Heart left ventricle (tissue), 16 donors: ENCODE measurements around the gene IQCN. TPM values are rescaled to one million over a fixed set of nuclear protein-coding genes. Genes with fewer than 3 reads are reported as not detected.

Source experiments
- ATAC-seq, 4 donors: fragments of 200-7000 bp; cut with Tn5 transposase; one replicate each; pipeline ENCODE4 v1.9.1; 2020 to 2022; ENCODE audit warnings: moderate library complexity in 4 of 4, mild to moderate bottlenecking in 3 of 4, moderate number of reproducible peaks in 1 of 4
- DNase-seq, 5 donors: peaks; one replicate each; pipeline ENCODE4 v3.0.0-alpha.2; 2020
- H3K27ac ChIP-seq, 12 donors: fragments of 200-600 bp; sonication (generic) in 4 of 12; one replicate each; pipeline versions ENCODE4 v1.5.0 to v1.8.0; 2016 to 2022; ENCODE audit warnings: mild to moderate bottlenecking in 2 of 12
- H3K27me3 ChIP-seq, 9 donors: fragments of 200-600 bp; sonication (generic) in 2 of 9; one replicate each; pipeline versions ENCODE4 v1.5.1 to v1.8.0; 2016 to 2022; ENCODE audit warnings: mild to moderate bottlenecking in 3 of 9
- H3K36me3 ChIP-seq, 9 donors: fragments of 200-600 bp; sonication (generic) in 2 of 9; one replicate each; pipeline versions ENCODE4 v1.5.0 to v1.8.0; 2018 to 2022; ENCODE audit warnings: mild to moderate bottlenecking in 2 of 9
- H3K4me1 ChIP-seq, 12 donors: fragments of 200-600 bp; sonication (generic) in 4 of 12; one replicate each; pipeline versions ENCODE4 v1.5.0 to v1.8.0; 2016 to 2022; ENCODE audit warnings: mild to moderate bottlenecking in 3 of 12
- H3K4me3 ChIP-seq, 12 donors: fragments of 200-600 bp; sonication (generic) in 4 of 12; one replicate each; pipeline versions ENCODE4 v1.5.0 to v1.8.0; 2017 to 2022; ENCODE audit warnings: mild to moderate bottlenecking in 9 of 12, moderate library complexity in 4 of 12
- H3K9me3 ChIP-seq, 12 donors: fragments of 200-600 bp; sonication (generic) in 4 of 12; one replicate each; pipeline versions ENCODE4 v1.5.0 to v1.8.0; 2016 to 2022; ENCODE audit warnings: mild to moderate bottlenecking in 1 of 12
- CTCF ChIP-seq, 12 donors: fragments of 200-600 bp; sonication (generic) in 4 of 12; IDR thresholded peaks; one replicate each; pipeline versions ENCODE4 v1.5.0 to v1.8.0; 2018 to 2022; ENCODE audit warnings: antibody characterized with exemption in 12 of 12, mild to moderate bottlenecking in 5 of 12
- POLR2A ChIP-seq, 2 donors: fragments of 450-650 bp; IDR thresholded peaks; one replicate each; pipeline ENCODE4 v1.6.1; 2017; ENCODE audit warnings: antibody characterized with exemption in 2 of 2, mild to moderate bottlenecking in 2 of 2, moderate library complexity in 2 of 2
- WGBS, 4 donors: extraction: QIAGEN DNeasy Blood & Tissue Kit in 2 of 4; methylation state at CpG; one replicate each; pipeline versions ENCODE4 v1.1.5 to v1.1.7; 2013 to 2018; 5-methylcytosine and 5-hydroxymethylcytosine counted together
- intact Hi-C, 10 donors: fragments of 100-400 bp; cut with DNase I; formaldehyde crosslinking; loops; one replicate each; pipeline versions ENCODE4 v1.11.1 to v1.14.2; 2022
- polyA plus RNA-seq, 2 donors: library from polyadenylated mRNA; stranded (reverse); fragments of 200-250 nt; gene quantifications; one replicate each; pipeline ENCODE4 v1.2.3, GENCODE V29; 2013
- total RNA-seq, 9 donors: library from RNA; depleted of rRNA in 2 of 9; stranded (reverse); fragments of >200 nt in 2 of 9; fragmentation: NEBNext Ultra II Directional in 3 of 9; extraction: Animal tissue kit (Norgen Biotek cat#: 25700) in 3 of 9; gene quantifications; one replicate each; pipeline versions ENCODE4 v1.1.0 to v1.2.4, GENCODE V29; 2016 to 2023
- donor health status: ischemic (EF 13 %, LVEDD 7.1; RV severe dilation, severe dysfunction).
- donor health status: healthy with polysubstance abuse.
- donor health status: DM: no; HTN: yes; CAD: no.
- donor health status: DM: no; HTN: no; CAD: no.
- donor health status: ischemic (EF 25% LVEDD 6.9; RV normal size, moderate dysfunction).
- donor health status: ischemic (EF 25% LVEDD 5.7; RV mildly dilated, moderate dysfunction).
- donor health status: healthy.
- donor health status: DM: yes; HTN: yes; CAD: no.
- donor health status: ischemic (EF 35%, LVEDD 5.7; RV mildly dilated, moderate dysfunction).
- donor health status: nonischemic (EF 11% LVEDD 7.7; RV severe dilation, severe dysfunction).
- donor health status: DM: yes; HTN: yes; CAD: no.
- donor health status: PGD.
- donor health status: ischemic (EF 29% LVEDD 5.4; RV normal size, mild dysfunction).
- donor health status: nonischemic (EF 23%, LVEDD 6.1; RV moderate dilation, normal function).

IQCN gene
- total and polyA plus RNA-seq, 11 donors = 0.24 to 2.8 (median 0.75) TPM

- intact Hi-C loops = no loop called here
- Histone ChIP-seq H3K36me3 (peaks cover 0 to 89% (median 20%) of the 10 kb centered on the region in 9 donors), H3K4me3 (no peak overlapping the region), H3K4me1 (peaks cover 0 to 22% (median 5%) of the 10 kb centered on the region in 12 donors), H3K27me3 (no peaks in the 10 kb centered on the region), H3K9me3 (no peaks in the 10 kb centered on the region), H3K27ac (no peak overlapping the region)
- 89 to 96% (median 92%) methylated on average over 7 to 13 of the region's 13 CpGs for WGBS, 4 donors
- TF ChIP-seq POLR2A (IDR thresholded peaks at IDR 0.05) (no peak), CTCF (IDR thresholded peaks at IDR 0.05) (no peak)
- ATAC-seq = no peak
- DNase-seq = no peak
These were observed 36.7 kb upstream of the IQCN start for GRCh38 chr19:18310966-18311365.

- H3K27me3 ChIP-seq = no peaks in the 10 kb centered on the region
- ATAC-seq = no peak
- no peak for TF ChIP-seq POLR2A (IDR thresholded peaks at IDR 0.05)
- TF ChIP-seq CTCF (IDR thresholded peaks at IDR 0.05) = no peak
- WGBS, 4 donors = 82 to 88% (median 83%) methylated on average over 18 to 23 of the region's 23 CpGs
- H3K4me1 ChIP-seq = peaks cover 0 to 28% (median 11%) of the 10 kb centered on the region in 12 donors
- H3K9me3 ChIP-seq = no peaks in the 10 kb centered on the region
- no peak overlapping the region for H3K27ac ChIP-seq
- intact Hi-C loops = no loop called here
- H3K4me3 ChIP-seq = no peak overlapping the region
- DNase-seq = no peak
- H3K36me3 ChIP-seq = peaks cover 0 to 84% (median 19%) of the 10 kb centered on the region in 9 donors
These were observed 36.1 kb upstream of the IQCN start for GRCh38 chr19:18310118-18310909.

GRCh38 chr19:18309525-18310064, 35.3 kb upstream of the IQCN start:
- no peak overlapping the region for H3K4me3 ChIP-seq
- H3K36me3 ChIP-seq = peaks cover 0 to 80% (median 19%) of the 10 kb centered on the region in 9 donors
- H3K4me1 ChIP-seq = peaks cover 0 to 36% (median 18%) of the 10 kb centered on the region in 12 donors
- H3K27me3 ChIP-seq = no peaks in the 10 kb centered on the region
- ATAC-seq = no peak
- intact Hi-C loops = no loop called here
- TF ChIP-seq POLR2A (IDR thresholded peaks at IDR 0.05) (no peak), CTCF (IDR thresholded peaks at IDR 0.05) (no peak)
- 94 to 100% (median 95%) methylated on average over 16 to 33 of the region's 33 CpGs for WGBS, 4 donors
- H3K27ac ChIP-seq = no peak overlapping the region
- H3K9me3 ChIP-seq = no peaks in the 10 kb centered on the region
- DNase-seq = no peak

GRCh38 chr19:18308948-18309325, 34.7 kb upstream of the IQCN start:
- peaks cover 0 to 73% (median 19%) of the 10 kb centered on the region in 9 donors for H3K36me3 ChIP-seq
- TF ChIP-seq CTCF (IDR thresholded peaks at IDR 0.05) (no peak), POLR2A (IDR thresholded peaks at IDR 0.05) (no peak)
- no peak overlapping the region for H3K27ac ChIP-seq
- H3K27me3 ChIP-seq = no peaks in the 10 kb centered on the region
- intact Hi-C loops = no loop called here
- DNase-seq (no peak), ATAC-seq (no peak)
- H3K4me1 ChIP-seq = peaks cover 0 to 42% (median 25%) of the 10 kb centered on the region in 12 donors
- WGBS, 4 donors = 89 to 100% (median 93%) methylated on average over 1 to 7 of the region's 7 CpGs
- H3K9me3 ChIP-seq = no peaks in the 10 kb centered on the region
- no peak overlapping the region for H3K4me3 ChIP-seq
